Central memory CD8-positive, alpha-beta T cell (primary cell): ENCODE results near the gene OTOS.

ENCODE experiments used
- ATAC-seq: fragments of 150-1000 bp; cut with Tn5 transposase; replicated peaks from 2 replicates; pipeline ENCODE4 v1.10.0; 2022; ENCODE audit warnings: mild to moderate bottlenecking, moderate FRiP score, moderate number of reproducible peaks; ENCODE audit not compliant: poor library complexity, severe bottlenecking; ENCODE audit errors: extremely low read depth
- DNase-seq, 2 donors: peaks; one replicate each; pipeline ENCODE4 v3.0.0; 2021; ENCODE audit warnings: low spot score in 2 of 2
- H3K27ac Mint-ChIP-seq: one replicate; pipeline ENCODE4 v1.8.0; 2022; ENCODE audit warnings: low read depth, mild to moderate bottlenecking, moderate library complexity, mixed read lengths
- H3K27me3 Mint-ChIP-seq: one replicate; pipeline ENCODE4 v1.8.0; 2022; ENCODE audit warnings: mixed read lengths
- H3K36me3 Mint-ChIP-seq: one replicate; pipeline ENCODE4 v1.8.0; 2022; ENCODE audit warnings: mild to moderate bottlenecking, moderate library complexity, mixed read lengths; ENCODE audit not compliant: insufficient read depth
- H3K4me1 Mint-ChIP-seq: one replicate; pipeline ENCODE4 v1.8.0; 2022; ENCODE audit warnings: mixed read lengths
- H3K4me3 Mint-ChIP-seq: one replicate; pipeline ENCODE4 v1.8.0; 2022; ENCODE audit warnings: mild to moderate bottlenecking, moderate library complexity, mixed read lengths
- H3K9me3 Mint-ChIP-seq: one replicate; pipeline ENCODE4 v1.8.0; 2022; ENCODE audit warnings: mixed read lengths

Gene OTOS

DNA sequence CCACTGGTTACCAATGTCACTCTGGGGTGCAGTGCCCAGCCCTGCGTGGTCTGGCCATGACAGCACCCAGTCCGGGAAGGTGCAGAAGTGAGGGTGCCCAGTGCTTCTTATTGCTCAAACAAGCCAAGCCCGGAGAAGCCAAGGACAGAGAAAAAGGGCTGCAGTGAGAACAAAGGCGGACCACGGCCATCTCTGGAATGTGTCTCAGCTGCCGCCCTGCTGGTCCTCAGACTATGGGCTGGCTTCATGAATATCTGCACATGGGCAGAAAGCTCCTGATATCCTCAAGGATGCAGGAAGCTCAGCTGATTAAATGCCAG lies 33.0 kb downstream of the OTOS start:
- ATAC-seq (no peak), DNase-seq (no peak)
- H3K4me3 Mint-ChIP-seq, result no peak overlapping the region
- H3K4me1 Mint-ChIP-seq, result no peaks in the 10 kb centered on the region
- H3K27me3 Mint-ChIP-seq, result peaks cover 62% of the 10 kb centered on the region
- no peak overlapping the region for H3K27ac Mint-ChIP-seq
- H3K36me3 Mint-ChIP-seq, result no peaks in the 10 kb centered on the region
- H3K9me3 Mint-ChIP-seq, result no peaks in the 10 kb centered on the region

DNA sequence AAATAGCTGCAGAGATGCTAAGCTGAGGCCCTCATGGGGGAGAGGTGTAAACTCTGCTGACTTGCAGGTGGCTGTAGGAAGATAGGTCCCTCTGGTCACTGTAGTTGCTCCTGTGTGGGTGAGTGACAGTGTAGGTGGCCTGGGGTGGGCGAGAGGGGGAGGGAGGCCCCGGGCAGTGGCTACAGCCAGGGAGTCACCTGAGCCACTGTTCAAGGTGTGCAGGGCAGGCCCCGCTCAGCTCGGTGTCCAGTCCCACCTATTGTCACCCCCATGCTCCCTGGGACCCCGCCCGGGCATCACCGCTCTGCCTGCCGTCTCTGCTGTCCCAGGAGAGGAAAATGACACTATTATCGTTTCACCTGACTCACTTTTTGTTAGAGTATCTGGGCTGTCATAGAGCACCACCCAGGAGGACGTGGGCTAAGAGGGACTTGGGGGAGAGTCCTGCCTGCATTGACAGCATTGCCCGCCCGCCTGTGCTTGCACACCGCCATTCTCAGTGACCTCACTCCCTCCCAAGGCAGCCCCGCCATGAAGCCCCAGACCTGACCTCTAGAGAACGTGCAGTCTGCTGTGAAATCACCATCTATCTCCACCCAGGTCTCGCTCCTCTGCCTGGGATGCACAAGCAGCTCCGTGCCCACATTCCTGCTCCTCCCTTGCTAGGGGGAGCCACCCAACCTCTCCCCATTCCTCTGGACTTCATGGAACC lies 33.5 kb downstream of the OTOS start:
- H3K9me3 Mint-ChIP-seq, result no peaks in the 10 kb centered on the region
- no peaks in the 10 kb centered on the region for H3K36me3 Mint-ChIP-seq
- DNase-seq, result no peak
- H3K4me3 Mint-ChIP-seq, result no peak overlapping the region
- peaks cover 58% of the 10 kb centered on the region for H3K27me3 Mint-ChIP-seq
- H3K27ac Mint-ChIP-seq, result no peak overlapping the region
- no peaks in the 10 kb centered on the region for H3K4me1 Mint-ChIP-seq
- ATAC-seq, result no peak

DNA sequence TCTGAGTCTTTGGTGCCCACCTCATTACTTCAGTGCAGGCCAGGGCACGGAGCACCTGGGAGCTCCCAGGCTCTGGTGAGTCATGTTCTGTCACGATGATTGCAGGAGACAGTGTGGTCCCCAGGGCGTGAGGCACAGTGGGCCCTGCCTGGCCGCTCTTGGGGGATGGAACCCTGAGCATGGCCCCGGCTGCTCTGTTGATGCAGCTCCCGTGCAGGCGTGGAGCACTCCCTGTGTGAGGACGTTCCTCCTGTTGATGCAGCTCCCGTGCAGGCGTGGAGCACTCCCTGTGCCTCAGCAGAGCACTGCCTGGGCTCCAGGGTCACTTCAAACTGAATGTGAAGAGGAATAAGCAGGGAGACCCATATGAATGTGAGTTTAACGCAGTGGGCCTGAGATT lies 34.5 kb downstream of the OTOS start:
- ATAC-seq, result no peak
- Mint-ChIP-seq H3K4me1 (no peaks in the 10 kb centered on the region), H3K27me3 (peaks cover 58% of the 10 kb centered on the region), H3K9me3 (no peaks in the 10 kb centered on the region), H3K4me3 (no peak overlapping the region), H3K36me3 (no peaks in the 10 kb centered on the region), H3K27ac (no peak overlapping the region)
- no peak for DNase-seq

DNA sequence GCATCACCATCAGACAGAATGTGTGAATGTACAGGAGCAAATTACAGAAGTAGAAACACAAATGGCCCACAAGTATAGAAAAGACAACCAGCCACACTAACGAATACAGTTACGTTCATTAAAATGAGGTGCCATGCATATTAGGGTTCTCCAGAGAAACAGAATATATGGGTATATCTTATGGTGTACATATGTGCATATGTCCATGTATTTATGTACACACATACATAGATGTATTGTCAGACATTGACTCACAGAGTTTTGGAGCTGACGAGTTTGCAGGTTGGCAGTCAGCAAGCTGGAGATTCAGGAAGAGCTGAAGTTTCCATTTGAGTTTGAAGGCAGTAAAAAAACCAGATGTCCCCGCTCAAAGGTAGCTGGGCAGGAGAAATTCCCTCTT lies 37.3 kb downstream of the OTOS start:
- H3K4me3 Mint-ChIP-seq, result no peak overlapping the region
- peaks cover 65% of the 10 kb centered on the region for H3K27me3 Mint-ChIP-seq
- H3K9me3 Mint-ChIP-seq, result no peaks in the 10 kb centered on the region

DNA sequence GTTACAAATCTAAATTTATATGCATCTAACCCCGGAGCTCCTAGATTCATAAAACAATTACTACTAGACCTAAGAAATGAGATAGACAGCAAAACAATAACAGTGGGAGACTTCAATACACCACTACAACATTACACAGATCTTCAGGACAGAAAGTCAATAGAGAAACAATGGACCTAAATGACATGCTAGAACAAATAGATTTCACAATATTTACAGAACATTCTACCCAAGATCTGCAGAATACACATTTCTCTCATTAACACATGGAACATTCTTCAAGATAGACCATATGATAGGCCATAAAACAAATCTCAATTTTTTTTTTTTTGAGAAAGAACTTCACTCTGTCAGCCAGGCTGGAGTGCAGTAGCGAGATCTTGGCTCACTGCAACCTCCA lies 42.1 kb downstream of the OTOS start:
- Mint-ChIP-seq H3K27ac (no peak overlapping the region), H3K27me3 (peaks cover 89% of the 10 kb centered on the region), H3K36me3 (no peaks in the 10 kb centered on the region), H3K4me1 (no peaks in the 10 kb centered on the region), H3K9me3 (no peaks in the 10 kb centered on the region), H3K4me3 (no peak overlapping the region)
- no peak for ATAC-seq
- DNase-seq, result no peak

More for the DNA sequence above, 37.3 kb downstream of the OTOS start:
- DNase-seq, result no peak
- no peak for ATAC-seq
- no peaks in the 10 kb centered on the region for H3K36me3 Mint-ChIP-seq
- no peaks in the 10 kb centered on the region for H3K4me1 Mint-ChIP-seq
- no peak overlapping the region for H3K27ac Mint-ChIP-seq

DNA sequence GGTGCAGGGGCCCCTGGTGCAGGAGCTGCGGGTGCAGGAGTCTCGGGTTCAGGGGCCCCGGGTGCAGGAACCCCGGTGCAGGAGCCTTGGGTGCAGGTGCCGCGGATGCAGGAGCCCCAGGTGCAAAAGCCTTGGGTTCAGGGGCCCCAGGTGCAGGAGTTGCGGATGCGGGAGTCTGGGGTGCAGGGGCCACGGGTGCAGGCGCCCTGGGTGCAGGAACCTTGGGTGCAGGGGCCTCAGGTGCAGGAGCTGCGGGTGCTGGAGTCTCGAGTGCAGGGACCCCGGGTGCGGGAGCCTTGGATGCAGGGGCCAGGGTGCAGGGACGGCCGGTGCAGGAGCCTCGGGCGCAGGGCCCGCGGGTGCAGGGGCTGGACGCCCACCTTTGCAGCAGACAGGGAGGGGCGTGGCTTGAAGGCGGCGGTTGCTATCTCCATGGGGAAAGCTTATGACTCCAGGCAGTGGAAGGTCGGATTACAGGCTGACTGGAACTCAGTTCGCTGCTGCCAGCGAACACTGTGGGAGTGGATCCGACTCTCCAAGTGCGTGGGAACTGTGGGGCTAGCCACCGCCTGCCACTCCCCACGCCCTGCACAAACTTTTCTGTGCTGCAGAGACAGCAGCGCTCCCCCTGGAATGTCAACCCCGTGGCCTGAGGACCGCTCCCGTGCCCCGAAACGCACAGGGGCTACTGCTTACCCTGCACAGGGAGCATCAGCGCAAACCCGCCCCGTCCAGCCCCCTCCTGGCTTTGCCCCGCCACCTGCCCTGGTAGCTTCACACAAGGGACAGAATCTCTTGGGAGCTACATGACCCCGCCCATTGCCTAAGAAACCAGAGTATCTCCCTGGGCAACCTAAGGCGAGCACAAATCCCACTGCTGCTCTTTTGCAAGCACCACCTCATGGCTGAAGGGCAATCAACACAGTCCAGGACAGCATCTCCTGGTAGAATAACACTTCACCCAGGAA lies 44.6 kb downstream of the OTOS start:
- Mint-ChIP-seq H3K27me3 (peaks cover 89% of the 10 kb centered on the region), H3K27ac (no peak overlapping the region), H3K4me3 (no peak overlapping the region), H3K4me1 (no peaks in the 10 kb centered on the region), H3K9me3 (no peaks in the 10 kb centered on the region), H3K36me3 (no peaks in the 10 kb centered on the region)
- DNase-seq (no peak), ATAC-seq (no peak)

DNA sequence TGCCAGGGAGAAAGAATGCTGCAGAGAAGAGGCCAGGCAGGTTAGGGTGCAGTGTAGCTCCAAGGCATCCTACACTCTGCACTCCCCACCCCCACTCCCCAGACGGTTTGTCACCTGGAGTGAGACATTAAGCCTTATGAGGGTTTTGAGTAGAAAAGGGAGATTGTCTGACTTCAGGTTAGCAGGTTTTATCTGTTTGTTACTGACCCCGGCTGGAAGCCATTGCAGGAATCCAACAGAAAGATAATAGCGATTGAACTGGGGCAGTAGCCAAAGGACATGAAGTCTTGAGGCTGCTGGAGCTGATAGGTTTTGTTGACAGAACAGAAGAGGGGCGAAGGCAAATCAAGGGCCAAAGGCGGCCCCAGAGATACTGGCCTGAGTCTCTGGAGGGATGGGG lies 51.2 kb downstream of the OTOS start:
- Mint-ChIP-seq H3K27ac (no peak overlapping the region), H3K4me1 (no peaks in the 10 kb centered on the region), H3K4me3 (no peak overlapping the region), H3K36me3 (peaks cover 1% of the 10 kb centered on the region), H3K9me3 (peaks cover 17% of the 10 kb centered on the region), H3K27me3 (peaks cover 81% of the 10 kb centered on the region)
- no peak for DNase-seq
- no peak for ATAC-seq
